ENCODE data around the gene AKAP12.

The AKAP12 gene, protein sequence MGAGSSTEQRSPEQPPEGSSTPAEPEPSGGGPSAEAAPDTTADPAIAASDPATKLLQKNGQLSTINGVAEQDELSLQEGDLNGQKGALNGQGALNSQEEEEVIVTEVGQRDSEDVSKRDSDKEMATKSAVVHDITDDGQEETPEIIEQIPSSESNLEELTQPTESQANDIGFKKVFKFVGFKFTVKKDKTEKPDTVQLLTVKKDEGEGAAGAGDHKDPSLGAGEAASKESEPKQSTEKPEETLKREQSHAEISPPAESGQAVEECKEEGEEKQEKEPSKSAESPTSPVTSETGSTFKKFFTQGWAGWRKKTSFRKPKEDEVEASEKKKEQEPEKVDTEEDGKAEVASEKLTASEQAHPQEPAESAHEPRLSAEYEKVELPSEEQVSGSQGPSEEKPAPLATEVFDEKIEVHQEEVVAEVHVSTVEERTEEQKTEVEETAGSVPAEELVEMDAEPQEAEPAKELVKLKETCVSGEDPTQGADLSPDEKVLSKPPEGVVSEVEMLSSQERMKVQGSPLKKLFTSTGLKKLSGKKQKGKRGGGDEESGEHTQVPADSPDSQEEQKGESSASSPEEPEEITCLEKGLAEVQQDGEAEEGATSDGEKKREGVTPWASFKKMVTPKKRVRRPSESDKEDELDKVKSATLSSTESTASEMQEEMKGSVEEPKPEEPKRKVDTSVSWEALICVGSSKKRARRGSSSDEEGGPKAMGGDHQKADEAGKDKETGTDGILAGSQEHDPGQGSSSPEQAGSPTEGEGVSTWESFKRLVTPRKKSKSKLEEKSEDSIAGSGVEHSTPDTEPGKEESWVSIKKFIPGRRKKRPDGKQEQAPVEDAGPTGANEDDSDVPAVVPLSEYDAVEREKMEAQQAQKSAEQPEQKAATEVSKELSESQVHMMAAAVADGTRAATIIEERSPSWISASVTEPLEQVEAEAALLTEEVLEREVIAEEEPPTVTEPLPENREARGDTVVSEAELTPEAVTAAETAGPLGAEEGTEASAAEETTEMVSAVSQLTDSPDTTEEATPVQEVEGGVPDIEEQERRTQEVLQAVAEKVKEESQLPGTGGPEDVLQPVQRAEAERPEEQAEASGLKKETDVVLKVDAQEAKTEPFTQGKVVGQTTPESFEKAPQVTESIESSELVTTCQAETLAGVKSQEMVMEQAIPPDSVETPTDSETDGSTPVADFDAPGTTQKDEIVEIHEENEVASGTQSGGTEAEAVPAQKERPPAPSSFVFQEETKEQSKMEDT (N-terminal part only)

DNA sequence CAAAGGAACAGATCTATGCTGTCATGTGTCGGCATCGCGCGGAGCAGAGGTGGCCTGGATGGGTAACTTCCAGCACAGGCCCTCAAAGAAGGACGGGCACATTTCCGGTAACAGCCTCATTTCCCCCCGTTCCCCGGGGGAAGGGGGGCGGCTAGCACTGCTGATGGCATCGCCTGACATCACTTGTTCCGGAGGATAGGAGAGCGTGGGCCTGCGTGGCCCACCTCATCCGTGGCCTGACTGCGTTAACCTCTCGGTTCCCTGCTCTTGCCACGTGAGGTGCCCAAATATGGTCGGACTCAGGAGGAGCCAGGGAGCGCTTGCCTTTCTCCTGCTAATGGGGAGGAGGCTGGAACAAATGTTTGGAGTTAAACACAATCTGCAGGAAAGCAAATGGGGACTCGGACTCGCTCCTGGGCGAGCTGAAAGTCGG, at the start of gene AKAP12:
Gene AKAP12, plus strand, starts transcription at position 365 of the 433 bp plus-strand sequence. CDS start 596 bp downstream, outside the sequence.
- DNase-seq (ENCODE audit: low spot score) = no peak

DNA sequence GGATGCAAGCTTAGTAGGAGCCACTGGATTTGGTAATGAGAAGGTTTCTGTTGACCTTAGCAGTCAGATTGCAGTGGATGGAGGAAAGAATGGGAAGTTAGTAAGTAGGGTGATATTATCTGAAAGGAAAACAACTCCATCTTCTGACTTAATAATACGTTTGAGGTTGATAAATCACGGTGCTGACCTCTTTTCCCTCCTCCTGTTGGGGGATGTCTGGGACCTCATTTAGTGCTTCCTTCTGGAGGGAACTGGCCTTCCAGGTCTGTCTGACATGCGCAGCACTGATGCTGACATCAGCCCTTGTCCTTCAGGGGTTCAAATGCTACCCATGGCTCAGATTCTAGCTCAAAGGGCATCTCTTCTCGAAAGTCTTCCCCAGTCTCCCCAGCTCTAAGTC, 48.2 kb upstream of the AKAP12 start:
- no peak for DNase-seq (ENCODE audit: low spot score)

DNA sequence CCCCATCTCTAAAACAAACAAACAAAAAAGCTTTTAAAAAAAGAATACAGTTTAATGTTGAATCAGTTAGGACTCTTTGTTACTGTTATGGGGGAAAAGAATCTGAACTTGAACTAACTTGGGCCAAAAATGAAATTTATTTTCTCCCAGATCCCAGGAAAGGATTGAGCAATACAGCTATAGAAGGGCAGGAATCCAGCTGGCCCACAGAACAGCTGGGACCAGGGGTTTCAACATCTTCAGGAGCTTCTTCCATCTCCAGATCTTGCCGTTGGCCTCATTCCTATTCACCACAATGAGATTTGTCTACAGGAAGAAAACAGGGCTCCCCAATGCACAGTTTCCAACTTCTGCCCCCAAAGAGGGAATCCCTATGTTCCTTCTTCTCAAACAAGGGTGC, 43.2 kb upstream of the AKAP12 start:
- no peak for DNase-seq (ENCODE audit: low spot score)

DNA sequence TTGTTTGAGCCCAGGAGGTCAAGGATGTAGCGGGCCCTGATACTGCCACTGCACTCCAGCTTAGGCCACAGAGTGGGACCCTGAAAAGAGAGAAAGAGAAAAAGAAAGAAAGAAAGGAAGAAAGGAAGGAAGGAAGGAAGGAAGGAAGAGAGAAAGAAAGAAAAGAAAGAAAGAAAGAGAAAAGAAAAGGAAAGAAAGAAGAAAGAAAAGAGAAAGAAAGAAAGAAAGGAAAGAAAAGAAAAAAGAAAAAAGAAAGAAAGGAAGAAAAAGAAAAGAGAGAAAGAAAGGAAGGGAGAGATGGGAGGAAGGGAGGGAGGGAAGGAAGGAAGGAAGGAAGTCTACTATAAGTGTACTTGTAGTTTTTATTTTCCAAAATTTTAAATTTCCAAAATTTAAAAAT, 42.2 kb upstream of the AKAP12 start:
- no peak for DNase-seq (ENCODE audit: low spot score)

DNA sequence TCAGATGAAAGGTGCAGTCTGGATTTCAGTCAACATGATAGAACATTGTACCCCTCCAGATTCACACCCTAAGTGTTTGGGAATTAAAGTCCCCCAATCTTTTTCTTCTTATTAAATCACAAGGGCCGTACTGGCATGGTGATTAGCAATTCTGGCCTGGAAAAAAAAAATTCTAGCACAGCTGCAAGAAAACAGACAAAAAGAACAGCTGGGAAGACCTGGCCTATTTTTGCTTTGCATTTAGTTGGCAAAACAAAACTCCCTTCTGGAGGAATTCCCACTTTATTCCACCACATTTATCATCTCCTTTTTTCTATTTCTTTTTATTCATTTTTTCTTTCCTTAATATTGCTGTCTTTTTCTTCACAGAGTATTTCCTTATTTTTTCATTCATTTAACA, 39.8 kb upstream of the AKAP12 start:
- no peak for DNase-seq (ENCODE audit: low spot score)

DNA sequence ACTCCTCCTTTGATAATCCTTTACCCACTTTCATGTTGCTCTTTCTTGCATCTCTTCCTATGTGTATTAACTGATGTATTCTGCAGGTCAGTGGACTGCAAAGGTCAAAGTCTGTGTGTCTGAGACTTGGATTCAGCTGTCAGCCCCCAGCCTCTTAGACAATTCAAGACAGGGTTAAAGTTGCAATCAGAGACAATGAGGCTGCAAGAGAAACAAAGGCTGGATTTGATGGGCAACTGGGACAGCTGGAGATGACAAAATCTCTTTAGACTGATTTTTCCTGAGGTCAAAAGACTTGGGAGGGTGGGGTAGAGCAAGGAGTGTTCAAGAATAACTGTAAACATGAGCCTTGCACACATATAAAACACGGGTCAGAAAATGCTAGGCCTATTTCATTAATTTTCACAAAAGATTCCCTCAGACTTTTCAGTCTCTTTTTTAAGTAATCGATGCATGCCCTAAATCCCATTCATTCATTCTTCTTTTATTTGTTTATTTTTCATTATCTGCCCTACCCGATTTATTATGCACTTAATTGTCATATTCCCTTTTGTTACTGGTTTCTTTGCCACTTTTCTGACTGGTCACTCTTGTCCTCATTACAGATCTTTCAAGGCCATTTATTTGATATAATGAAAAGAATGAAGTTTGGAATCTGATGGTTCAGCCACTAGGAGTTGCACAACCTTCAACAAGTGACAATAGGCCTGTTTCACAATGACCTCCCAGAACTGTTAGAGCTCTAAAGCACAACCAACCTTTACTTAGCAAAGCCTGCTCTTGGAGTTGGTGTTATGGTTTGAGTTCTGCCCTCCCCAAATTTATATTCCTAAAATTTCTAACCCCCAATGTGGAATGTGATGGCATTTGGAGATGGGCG, 33.8 kb upstream of the AKAP12 start:
- DNase-seq (ENCODE audit: low spot score) = no peak

DNA sequence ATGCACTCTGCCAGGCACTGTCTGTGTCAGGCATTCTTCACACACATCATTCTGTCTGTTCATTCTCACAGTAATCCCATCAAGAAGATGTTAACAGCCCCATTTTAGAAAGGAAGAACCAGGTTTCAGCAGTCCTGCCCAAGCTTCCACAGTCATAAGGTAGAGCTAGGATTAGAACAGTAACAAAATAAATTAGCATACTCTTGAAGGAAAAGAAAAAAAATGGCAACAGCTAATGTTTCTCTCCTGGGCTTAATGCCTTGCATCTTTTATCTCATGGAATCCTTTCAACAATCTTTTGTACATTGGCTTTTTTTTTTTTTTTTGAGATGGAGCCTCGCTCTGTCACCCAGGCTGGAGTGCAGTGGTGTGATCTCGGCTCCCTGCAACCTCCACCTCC, 32.1 kb upstream of the AKAP12 start:
- DNase-seq (ENCODE audit: low spot score) = no peak

DNA sequence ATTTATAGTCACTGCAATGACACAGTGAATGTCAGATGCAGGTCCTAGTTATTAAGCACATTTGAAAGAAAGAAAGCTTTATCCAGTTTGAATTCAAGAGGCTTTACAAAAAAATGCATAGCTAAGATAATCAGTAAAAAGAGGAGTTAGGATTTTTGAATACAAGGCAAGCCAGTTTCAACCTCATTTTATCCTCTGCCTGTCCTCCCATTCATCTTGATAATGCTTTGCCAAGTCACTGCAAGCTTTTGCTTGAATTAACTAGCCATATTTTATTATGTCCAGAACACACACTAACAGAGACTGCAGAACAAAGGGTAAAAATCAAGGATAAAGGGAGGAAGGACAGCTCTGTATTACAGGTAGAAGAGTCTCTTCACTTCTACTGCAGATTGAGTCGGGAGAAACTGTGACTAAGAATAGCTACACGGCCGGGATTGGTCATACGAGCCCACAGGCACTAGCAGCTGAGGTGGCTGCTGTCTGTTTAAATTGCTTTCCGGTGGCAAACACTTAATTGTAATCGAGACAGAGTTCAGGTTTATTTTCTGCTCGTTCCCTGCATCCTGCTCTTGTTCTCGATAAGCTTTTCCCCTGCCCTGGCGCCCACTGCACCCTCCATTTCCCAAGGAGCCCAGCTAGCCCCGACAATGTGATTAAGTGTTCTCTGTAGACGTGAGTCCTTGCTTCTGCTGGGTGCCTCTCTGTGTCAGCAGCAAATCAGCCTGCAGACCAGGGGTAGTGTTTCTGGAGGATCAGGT, 30.5 kb upstream of the AKAP12 start:
- DNase-seq (ENCODE audit: low spot score) = no peak

DNA sequence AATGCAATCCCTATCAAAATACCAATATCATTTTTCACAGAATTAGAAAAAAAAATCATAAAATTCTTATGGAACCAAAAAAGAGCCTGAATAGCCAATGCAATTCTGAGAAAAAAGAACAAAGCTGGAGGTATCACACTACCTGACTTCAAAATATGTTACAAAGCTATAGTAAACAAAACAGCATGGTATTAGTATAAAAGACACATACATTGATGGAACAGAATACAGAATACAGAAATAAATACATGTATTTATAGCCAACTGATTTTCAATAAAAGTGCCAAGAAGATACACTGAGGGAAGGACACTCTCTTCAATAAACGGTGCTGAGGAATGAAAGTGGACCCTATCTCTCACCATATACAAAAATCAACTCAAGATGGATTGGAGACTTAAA, 28.7 kb upstream of the AKAP12 start:
- DNase-seq (ENCODE audit: low spot score) = no peak

DNA sequence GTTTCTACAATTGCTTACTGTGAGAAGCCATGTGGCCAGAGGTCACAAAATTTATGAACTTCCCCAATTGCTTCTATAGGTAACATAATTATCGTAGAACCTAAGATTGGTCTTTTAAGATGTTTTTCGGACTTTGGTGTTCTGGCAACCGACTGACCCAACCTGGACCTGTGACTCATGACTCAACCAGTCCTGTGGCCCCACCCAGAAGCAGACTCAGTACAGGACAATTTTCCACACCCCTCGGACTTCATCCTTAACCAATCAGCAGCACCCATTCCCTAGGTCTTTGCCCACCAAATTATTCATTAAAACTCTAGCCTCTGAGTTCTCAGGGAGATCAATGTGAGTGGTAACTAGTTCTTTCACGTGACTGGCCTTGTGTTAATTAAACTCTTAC, 26.4 kb upstream of the AKAP12 start:
- no peak for DNase-seq (ENCODE audit: low spot score)

DNA sequence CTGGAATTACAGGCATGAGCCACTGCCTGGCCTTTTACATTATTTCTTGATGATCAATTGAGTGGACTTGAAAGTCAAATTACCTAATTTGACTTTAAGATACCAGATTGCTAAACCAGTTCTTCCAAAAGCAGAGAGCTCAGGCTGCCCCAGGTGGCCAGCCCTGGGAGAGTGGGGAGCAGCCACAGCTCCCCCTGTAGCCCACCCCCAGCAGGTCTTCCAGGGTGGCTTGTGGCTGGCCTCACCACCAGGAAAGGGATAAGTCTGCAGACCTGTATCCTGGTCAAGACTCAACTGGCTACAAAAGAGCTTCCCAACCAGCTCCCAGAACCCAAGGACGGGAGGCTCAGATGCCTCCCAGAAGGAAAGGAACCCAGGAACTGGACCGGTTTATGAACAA, 23.8 kb upstream of the AKAP12 start:
- no peak for DNase-seq (ENCODE audit: low spot score)

DNA sequence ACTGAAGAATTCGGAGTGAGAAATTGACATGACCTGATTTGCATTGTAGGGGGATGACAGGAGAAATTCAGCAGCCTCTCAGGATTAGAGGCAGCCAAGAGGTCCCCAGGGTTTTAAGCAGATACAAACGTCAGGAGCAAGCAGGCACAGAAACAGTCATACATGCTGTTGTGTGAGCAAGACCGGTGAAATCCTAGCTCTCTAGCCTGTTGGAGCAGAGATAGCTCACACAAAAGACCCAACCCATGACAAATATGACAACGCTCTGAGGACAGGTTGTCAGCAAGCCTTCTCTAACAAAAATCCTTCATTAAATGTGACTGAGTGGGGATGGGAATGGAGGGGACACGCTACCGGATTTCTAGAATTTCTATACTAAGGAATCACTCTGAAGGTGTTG, 23.0 kb upstream of the AKAP12 start:
- no peak for DNase-seq (ENCODE audit: low spot score)

DNA sequence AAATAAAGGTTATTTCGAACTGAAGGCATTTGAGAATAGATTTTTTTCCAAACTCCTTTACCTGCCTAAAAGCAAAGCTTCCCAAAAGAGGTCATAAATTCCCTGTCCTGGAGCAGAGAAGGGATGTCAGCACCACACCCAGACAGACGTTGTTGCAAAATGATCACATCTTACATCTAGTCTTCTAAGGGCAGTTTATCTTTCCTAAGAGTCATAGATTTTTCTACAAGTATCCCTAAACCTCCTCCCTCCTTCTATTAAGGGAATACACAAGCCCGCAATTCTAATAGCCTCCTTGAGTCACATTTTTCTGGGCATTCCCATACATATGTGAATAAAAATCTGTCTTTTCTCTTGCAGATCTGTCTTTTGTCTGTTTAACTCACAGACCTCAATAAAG, 20.6 kb upstream of the AKAP12 start:
- no peak for DNase-seq (ENCODE audit: low spot score)

DNA sequence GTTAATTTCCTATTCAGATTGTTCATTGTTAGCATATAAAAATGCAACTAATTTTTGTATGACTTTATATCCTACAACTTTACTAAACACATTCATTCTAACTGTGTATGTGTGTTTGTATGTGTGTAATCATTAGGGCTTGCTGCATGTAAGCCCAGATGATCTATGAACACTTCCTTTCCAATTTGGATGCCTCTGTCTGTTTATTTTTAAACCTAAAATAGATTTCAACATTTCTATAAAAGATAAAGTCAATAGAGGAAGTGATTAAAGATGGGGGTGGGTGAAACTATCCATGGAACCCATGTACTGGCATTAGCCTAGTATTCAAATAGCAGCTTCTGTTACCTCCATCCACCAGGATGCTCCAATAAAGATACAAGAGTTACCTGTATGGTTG, 15.7 kb upstream of the AKAP12 start:
- no peak for DNase-seq (ENCODE audit: low spot score)

DNA sequence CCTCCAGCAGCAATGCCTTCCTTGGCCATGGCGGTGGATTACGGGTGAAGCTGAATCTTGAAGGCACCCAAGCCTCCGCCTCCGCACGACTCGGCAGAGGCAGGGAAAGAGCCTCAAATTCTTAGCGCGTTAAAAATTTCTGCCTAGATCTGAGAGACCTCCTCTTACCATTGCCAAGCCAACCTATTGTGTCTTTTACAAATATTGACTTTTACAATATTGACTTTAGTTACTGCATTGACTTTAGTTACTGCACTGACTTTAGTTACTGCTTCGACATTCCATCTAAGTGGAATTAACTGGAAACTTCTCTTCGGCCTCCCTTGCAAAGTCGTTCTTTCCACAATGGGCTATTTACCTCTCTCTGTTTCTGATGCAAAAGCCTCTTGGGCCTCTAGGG, 13.8 kb upstream of the AKAP12 start:
- DNase-seq (ENCODE audit: low spot score) = no peak

DNA sequence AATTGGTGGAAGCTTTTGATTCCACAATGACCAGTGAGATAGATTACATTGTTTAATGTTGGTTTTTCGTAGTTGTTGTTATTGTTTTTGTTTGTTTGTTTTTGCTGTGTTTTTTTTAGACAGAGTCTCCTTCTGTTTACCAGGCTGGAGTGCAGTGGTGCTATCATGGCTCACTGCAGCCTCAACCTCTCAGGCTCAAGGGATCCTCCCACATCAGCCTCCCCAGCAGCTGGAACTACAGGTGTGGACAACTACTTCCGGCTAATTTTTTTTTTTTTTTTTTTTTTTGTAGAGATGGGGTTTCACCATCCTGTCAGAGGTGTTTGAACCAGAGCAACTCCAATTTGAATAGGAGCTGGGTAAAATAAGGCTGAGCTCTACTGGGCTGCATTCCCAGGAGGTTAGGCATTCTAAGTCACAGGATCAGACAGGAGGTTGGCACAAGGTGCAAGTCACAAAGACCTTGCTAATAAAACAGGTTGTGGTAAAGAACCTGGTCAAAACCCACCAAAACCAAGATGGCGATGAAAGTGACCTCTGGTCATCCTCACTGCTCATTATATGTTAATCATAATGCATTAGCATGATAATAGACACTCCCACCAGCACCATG, 10.9 kb upstream of the AKAP12 start:
- DNase-seq (ENCODE audit: low spot score) = no peak

DNA sequence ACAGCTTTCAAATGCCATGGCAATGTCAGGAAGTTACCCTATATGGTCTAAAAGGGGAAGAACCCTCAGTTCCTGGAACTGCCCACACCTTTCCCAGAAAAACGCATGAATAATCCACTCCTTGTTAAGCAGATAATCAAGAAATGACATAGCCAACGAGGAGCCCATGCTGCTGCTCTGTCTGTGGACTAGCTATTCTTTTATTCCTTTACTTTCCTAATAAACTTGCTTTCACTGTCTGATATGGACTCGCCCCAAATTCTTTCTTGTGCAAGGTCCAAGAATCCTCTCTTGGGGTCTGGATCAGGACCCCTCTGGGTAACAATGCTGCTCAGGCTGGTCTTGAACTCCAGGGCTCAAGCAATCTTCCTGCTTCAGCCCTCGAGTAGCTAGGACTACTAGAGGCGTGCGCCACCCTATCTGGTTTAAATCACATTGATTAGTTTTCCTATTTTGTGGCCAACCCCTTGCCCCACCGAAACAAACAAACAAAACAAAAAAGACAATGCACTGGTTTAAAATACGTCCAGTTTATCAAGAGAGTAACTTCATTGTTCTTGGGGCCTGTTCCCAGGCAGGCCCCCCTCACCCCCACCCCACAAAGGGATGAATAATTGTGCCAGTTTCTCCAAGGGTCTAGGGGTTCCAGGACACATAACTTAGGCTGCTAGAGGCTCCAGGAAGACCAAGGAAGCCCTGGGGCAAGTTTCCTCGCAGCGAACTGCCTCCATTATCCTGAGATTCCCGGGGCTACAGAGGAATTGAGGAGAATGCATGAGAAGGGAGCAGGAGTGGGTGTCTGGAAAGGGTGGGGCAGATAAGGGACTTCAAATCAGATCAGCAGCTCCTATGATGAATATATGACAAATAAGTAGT, 10.1 kb upstream of the AKAP12 start:
- peak; percentile 70 for DNase-seq (ENCODE audit: low spot score)

DNA sequence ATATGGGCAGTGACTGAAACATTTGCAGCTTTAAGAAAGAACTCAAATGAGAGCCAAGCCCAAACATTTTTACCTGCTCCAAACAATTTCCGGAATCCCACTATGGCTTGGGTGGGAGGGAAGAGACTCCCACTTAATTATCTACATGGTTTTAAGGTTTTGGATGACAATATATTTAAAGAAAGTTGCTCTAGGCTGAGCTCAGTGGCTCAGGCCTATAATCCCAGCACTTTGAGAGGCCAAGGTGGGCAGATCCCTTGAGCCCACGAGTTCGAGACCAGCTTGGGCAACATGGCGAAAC, 9.5 kb upstream of the AKAP12 start:
- no peak for DNase-seq (ENCODE audit: low spot score)

DNA sequence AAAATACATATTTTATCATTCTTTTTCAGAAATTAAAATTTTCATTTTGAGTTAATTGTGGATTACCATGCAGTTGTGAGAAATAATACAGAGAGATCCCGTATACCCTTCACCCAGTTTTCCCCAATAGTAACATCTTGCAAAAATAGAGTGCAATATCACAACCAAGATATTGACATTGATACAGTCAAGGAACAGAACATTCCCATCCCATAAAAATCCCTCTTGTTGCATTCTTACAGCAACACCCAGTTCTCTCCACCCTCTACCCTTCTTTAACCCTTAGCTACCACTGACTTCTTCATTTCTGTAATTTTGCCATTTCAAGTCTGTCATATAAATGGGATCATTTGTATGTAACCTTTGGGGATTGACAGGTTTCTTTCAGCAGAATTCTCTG, 6.9 kb upstream of the AKAP12 start:
- DNase-seq (ENCODE audit: low spot score) = no peak

DNA sequence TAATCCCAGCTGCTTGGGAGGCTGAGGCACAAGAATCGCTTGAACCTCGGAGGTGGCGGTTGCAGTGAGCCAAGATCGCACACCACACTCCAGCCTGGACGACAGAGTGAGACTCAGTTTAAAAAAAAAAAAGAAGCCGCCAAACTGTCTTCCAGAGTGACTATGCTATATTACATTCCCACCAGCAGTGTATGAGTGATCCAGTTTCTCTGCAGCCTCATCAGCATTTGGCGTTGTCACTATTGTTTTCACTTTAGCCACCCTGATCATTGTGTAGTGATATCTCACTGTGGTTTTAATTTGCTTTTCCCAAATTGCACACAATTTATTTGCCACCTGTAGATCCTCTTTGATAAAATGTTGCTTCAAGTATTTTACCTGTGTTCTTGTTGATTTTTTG, 6.0 kb upstream of the AKAP12 start:
- DNase-seq (ENCODE audit: low spot score) = no peak
